A549 (cell line): ENCODE results near the gene CTNNAL1.

Experiments
- CEBPB ChIP-seq, 2 experiments: fragments of >200 bp in 1 of 2; sonication (Bioruptor Twin) in 1 of 2; formaldehyde crosslinking in 1 of 2; IDR thresholded peaks; 2 replicates each; pipeline ENCODE4 v1.6.1; 2012 to 2016
- EHF ChIP-seq: fragments of 250-450 bp; sonication (Bioruptor Pico); IDR thresholded peaks from 2 replicates; pipeline ENCODE4 v1.5.0; 2020; ENCODE audit warnings: mild to moderate bottlenecking
- TF ChIP-seq, protein P1 (sequence below): fragments of >200 bp; sonication (Bioruptor Twin); formaldehyde crosslinking; IDR thresholded peaks from 3 replicates; pipeline ENCODE4 v1.5.1; 2016

DNA sequence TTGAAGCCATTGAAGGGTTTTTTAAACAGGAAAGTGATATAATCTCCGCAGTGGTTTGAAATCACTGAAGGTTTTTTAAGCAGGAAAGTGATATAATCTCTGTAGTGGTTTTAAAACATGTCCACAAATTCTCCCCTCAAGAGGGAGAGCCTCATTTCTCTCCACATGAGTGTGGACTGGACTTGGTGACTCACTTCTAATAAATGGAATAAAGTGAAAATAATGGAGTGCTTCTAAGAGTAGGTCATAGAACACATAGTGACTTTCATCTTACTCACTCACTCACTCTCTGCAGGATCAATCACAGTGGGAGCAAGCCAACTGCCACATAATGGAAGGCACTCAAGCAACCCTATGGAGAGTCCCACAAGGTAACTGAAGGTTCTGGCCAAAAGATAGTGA is 12.0 kb downstream of the CTNNAL1 start:
- TF ChIP-seq CEBPB (IDR thresholded peaks at IDR 0.05) (no peak), EHF (CRISPR knock-in tag) (no peak)
- TF ChIP-seq, protein P1, sequence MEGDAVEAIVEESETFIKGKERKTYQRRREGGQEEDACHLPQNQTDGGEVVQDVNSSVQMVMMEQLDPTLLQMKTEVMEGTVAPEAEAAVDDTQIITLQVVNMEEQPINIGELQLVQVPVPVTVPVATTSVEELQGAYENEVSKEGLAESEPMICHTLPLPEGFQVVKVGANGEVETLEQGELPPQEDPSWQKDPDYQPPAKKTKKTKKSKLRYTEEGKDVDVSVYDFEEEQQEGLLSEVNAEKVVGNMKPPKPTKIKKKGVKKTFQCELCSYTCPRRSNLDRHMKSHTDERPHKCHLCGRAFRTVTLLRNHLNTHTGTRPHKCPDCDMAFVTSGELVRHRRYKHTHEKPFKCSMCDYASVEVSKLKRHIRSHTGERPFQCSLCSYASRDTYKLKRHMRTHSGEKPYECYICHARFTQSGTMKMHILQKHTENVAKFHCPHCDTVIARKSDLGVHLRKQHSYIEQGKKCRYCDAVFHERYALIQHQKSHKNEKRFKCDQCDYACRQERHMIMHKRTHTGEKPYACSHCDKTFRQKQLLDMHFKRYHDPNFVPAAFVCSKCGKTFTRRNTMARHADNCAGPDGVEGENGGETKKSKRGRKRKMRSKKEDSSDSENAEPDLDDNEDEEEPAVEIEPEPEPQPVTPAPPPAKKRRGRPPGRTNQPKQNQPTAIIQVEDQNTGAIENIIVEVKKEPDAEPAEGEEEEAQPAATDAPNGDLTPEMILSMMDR: no peak
